ENCODE data around the gene CBX8.
A peak's percentile ranks its signal among the peaks of the same experiment; 100 is the strongest.

Gene CBX8

GRCh38 chr17:79790805-79791734, 5.8 kb downstream of the CBX8 start:
- DNase-seq, result no peak

- DNase-seq, result peak in 1 of 2 donors; percentile 48
These were observed 6.7 kb downstream of the CBX8 start for GRCh38 chr17:79789943-79790804.

- no peak for DNase-seq
These were observed 7.6 kb downstream of the CBX8 start for GRCh38 chr17:79788989-79789942.

GRCh38 chr17:79788455-79788854, 8.4 kb downstream of the CBX8 start:
- DNase-seq, result no peak

GRCh38 chr17:79786930-79787643, 9.8 kb downstream of the CBX8 start:
- no peak for DNase-seq

GRCh38 chr17:79785900-79786810, 10.7 kb downstream of the CBX8 start:
- no peak for DNase-seq

GRCh38 chr17:79785017-79785899, 11.6 kb downstream of the CBX8 start:
- DNase-seq, result no peak

- DNase-seq, result no peak
These were observed 12.4 kb downstream of the CBX8 start for GRCh38 chr17:79784353-79785016.

DNA sequence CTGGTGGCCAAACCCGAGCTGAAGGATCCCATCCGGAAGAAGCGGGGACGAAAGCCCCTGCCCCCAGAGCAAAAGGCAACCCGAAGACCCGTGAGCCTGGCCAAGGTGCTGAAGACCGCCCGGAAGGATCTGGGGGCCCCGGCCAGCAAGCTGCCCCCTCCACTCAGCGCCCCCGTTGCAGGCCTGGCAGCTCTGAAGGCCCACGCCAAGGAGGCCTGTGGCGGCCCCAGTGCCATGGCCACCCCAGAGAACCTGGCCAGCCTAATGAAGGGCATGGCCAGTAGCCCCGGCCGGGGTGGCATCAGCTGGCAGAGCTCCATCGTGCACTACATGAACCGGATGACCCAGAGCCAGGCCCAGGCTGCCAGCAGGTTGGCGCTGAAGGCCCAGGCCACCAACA, 13.0 kb downstream of the CBX8 start:
- no peak for DNase-seq

DNA sequence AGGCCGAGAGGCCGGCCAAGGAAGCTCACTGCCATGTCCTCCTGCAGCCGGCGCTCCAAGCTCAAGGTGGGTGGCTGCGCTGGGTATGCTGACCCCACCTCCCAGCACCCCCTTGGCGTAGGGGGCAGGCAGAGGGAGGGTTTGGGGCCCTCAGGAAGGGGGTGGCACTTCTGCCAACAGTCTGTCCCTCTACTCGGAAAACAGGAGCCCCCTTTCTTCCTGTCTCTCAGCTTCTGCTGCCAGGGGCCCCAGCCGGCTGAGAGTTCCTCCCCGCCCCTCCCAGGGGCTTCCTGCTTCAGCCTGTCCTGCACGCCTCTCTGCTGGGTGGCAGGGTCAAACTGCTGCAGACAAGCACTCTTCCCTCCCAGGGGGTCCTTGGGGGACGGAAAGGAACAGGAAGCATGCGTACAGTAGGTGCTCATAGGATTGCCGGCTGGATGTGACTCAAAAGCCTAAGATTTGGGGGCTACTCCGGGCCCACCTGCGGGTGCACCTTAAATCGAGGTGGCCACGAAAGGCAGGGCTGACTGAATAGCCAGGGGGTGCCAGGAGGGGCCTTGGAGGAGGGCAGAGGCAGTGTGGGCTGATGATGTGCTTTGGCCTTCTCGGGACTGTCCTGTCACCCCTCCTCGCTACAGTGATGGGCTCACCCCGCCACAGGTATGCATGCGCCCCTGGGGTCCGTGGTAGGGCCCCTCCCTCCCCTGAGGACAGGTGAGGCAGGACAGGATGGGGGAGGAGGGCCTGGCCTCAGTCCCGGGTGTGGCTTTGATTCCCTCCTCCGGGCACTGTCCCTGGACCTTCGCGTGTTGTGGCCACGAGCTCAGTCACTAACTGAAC, 14.9 kb downstream of the CBX8 start:
- DNase-seq, result no peak

GRCh38 chr17:79781012-79781650, 15.7 kb downstream of the CBX8 start:
- DNase-seq, result no peak

DNA sequence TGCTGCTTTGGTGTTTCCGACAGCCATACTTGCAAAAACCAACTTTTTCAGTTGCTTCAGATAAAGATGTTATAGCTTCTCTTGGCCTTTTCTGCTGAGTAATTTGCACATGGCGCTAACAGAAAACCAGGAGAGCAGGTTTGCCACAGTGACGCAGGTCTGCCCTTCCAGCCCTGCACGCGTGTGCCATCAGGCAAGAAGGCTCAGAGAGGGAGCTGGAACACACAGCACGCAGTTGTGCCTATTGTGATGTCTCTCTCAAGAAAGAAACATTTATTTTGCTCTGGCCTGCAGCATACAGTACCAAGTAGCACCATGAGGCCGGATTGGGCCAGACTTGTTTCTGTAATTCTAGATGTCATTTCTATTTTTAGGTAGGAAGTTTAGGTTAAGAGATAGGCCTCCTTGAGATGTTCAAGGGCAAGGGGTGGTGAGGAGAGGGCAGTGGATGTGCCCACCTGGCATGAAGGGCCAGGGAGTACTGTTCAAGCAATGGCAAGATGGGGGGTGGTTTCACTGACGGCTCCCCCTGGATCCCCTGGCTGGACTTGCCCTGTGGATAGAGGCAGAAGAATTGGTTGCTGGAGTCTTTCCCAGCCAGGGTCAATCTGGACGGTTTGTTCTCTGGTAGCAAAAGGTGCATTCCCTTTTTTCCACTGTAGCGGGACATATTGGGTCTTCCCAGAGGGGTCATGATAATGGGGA, 17.1 kb downstream of the CBX8 start:
- no peak for DNase-seq

DNA sequence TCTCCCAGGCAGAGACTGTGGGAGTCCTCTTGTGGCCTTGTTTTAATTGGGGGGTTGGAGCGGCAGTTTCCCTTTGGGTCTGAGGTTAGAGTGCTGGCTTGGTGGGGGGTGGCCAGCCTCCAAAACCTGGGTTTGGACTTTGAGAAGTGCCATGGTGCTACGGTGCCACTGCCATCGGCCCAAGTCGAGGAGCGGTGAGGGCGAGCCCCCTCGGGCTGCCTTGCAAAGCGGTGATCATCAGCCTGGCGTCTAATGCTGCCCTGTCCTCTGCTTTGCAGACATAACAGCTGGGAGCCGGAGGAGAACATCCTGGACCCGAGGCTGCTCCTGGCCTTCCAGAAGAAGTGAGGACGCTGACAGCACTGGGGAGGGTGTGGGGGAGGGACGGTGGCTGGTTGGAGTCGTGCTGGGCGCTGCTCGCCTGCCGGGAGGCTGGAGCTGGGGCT, 17.8 kb downstream of the CBX8 start:
- no peak for DNase-seq

DNA sequence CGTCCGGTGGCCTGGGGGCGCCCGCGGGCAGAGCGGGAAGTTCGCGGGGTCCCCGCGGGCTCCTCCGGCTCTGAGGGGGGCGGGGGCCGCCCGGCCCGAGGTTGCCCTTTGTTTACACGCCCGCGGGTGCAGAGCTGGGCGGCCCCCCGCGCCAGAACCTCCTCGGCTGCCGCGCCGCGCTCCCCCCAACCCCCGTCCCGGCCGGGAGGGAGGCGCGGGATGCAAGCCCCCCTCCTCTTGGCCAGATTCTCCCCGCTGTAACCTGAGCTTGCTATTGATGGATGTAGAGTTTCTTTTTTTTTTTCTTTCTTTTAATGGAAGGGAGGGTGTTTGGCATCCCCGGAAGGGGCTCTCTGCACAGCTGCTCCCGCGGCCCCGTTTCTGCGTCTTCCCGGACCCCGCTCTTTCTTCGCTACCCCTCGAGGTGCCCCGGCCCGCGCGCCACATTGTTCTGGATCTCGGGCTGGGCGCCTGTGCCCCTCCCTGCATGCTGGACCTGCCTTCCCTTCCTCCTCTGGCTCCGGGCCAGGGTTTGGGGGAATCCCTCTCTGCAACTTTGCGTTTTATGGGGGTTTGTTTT, 18.3 kb downstream of the CBX8 start:
- no peak for DNase-seq

DNA sequence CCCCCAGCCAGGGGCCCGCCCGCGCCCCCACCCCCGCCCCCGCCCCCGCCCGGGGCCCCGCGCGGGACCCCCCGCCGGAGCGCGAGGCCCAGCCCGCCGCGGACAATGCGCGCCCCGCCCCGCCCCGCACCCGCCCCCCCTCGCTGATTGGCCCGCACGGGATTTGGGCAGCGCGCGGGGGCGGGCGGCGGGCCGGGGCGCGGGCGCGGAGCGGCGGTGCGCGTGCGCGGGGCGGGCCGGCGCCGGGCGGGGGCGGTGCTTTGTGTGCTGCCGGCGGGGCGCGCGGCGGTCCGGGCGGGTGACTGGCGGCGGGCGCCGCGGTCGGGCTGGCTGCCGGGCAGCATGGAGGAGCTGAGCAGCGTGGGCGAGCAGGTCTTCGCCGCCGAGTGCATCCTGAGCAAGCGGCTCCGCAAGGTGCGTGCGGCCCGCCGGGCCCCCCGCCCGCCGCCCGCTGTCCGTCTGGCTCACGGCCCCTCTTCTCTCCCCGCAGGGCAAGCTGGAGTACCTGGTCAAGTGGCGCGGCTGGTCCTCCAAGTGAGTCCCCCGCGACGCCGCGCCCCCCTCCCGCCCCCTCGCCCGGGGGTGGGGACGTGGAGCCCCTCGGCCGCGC, 18.9 kb downstream of the CBX8 start, which contains the start of gene CBX2:
TSS of gene CBX2 (plus strand) at position 255 of the 610 bp plus-strand sequence. CDS start at position 343, 88 bp downstream.
- DNase-seq, result peak; percentile 58 to 76

Measured in inflammatory macrophage treated with lipopolysaccharide for 1 hour (primary cell).